GM10266 (cell line): ENCODE measurements around the gene SDK1.

Source experiments
- DNase-seq: peaks from one replicate; pipeline ENCODE4 v3.0.0; 2012; ENCODE audit errors: extremely low spot score
- TF ChIP-seq, protein P1 (sequence below): IDR thresholded peaks from 2 replicates; pipeline ENCODE4 v1.5.1; 2012; ENCODE audit warnings: mild to moderate bottlenecking, low read depth; ENCODE audit not compliant: control insufficient read depth, insufficient read depth; ENCODE audit errors: missing control alignments

Gene SDK1

DNA sequence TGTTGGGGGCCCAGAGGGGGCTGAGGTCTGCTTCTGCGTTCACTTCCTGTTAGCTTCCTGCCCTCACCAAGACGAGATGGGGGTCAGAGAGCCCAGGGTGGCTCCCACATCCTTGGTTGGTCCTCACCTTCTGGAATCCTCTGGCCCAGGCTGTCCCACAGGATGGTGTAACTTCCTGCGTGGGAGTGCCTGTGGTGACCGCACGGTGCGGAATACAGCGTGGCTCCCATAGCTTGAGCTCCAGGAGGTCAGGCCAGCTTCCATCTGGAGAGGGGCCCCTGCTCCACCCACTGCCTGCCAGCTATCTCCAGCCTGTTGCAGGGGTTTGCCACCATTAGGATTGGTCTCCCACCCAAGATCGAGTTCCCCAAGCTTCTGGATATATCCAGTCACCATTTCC lies 699.9 kb downstream of the SDK1 start:
- TF ChIP-seq, protein P1, sequence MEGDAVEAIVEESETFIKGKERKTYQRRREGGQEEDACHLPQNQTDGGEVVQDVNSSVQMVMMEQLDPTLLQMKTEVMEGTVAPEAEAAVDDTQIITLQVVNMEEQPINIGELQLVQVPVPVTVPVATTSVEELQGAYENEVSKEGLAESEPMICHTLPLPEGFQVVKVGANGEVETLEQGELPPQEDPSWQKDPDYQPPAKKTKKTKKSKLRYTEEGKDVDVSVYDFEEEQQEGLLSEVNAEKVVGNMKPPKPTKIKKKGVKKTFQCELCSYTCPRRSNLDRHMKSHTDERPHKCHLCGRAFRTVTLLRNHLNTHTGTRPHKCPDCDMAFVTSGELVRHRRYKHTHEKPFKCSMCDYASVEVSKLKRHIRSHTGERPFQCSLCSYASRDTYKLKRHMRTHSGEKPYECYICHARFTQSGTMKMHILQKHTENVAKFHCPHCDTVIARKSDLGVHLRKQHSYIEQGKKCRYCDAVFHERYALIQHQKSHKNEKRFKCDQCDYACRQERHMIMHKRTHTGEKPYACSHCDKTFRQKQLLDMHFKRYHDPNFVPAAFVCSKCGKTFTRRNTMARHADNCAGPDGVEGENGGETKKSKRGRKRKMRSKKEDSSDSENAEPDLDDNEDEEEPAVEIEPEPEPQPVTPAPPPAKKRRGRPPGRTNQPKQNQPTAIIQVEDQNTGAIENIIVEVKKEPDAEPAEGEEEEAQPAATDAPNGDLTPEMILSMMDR = no peak
- no peak for DNase-seq

DNA sequence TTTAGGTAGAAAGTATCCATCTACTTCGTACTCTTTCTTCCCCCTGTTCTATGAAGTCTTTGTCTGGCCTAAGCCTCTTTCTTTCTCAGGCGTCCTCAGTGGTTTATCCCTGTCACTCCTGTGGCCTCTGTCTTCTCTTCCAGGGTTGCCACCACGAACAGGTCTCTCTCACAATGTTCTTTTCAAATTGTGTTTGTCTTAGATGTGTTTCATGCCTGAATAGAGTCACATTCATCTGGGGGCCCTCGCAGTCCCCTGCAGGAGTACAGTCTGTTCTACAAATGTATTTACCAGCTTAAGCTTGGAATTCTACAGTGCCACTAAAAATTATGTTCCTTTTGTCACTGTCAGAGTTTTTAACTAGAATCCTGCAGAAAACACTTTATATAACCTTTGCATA lies 700.7 kb downstream of the SDK1 start:
- DNase-seq = no peak

DNA sequence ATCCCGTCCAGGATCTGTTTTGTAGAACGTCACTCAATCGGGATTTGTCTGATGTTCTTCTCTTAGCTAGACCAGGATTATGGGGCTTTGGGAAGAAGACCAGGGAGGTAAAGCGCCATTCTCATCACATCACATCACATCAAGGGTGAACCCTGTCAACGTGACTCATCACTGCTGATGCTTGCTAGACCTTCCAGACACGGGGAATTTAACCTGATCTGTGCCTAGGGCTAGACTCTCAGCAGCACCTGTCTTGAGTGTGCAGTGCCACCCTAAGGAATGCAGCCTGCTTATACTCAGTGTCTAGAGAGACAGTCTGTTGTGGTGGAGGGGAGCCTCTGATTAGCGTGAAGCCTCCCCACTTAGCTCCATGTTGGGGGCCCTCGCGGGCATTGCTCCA lies 702.5 kb downstream of the SDK1 start:
- TF ChIP-seq, protein P1 = no peak
- DNase-seq = no peak

More for the DNA sequence above, 700.7 kb downstream of the SDK1 start:
- TF ChIP-seq, protein P1 = no peak

DNA sequence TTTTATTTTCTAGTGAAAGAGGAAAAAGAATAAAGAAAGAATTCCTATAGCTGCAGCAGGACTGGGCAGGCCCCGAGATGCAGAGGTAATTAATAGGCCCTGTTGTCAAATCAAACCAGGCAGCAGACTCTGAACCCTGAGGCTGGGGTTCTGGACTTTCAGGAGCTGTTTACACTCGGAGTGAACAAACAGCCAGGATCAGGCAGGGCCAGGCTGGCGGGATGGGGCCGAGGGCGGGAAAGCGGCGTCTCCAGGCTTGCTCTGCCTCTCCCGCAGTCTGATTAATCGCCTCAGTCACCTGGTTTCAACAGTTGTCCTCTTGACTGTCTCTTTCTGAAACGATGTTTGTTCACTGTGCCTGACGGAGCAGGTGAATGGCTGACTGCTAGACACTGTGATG lies 705.6 kb downstream of the SDK1 start:
- DNase-seq = no peak
- TF ChIP-seq, protein P1 = no peak

DNA sequence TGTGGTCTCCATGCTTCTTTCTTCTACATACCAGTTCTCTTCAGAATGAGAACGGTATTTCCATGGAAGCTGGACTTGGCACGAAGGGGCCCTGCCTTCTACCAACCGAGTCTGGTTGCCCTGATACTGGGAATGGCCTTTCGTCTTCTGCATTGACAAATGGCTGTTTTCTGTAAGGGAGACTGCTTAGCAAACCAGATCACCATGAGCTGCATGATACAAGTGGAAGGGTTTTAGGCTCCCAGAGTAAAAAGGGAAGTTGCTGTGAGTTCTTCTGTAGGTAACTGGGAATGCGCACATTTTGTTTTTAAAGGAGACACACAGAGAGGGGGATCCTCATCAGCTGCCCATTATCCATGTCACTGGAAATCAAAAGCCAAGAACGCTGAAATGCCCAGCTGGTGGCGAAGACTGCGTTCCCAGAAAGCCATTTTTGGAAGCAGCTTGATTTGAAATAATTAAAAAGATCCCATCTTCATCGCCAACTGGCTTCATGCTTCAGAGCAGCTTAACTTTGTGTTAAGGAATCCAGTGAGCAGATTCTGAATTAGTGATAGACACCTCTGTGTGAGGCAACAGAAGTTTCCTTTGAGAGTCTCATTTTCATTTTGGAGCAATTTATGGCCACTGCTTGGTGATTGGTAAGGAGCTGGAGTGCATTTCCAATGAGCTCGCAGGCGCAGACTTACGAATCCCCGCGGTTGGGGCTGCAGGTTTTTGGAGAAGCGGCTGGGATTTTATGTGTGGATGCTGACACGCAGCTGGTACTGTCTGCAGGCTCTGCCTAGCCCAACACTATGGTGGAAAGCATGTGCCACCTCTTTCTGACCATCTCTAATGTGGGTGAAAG lies 708.4 kb downstream of the SDK1 start:
- TF ChIP-seq, protein P1 = no peak
- DNase-seq = no peak

DNA sequence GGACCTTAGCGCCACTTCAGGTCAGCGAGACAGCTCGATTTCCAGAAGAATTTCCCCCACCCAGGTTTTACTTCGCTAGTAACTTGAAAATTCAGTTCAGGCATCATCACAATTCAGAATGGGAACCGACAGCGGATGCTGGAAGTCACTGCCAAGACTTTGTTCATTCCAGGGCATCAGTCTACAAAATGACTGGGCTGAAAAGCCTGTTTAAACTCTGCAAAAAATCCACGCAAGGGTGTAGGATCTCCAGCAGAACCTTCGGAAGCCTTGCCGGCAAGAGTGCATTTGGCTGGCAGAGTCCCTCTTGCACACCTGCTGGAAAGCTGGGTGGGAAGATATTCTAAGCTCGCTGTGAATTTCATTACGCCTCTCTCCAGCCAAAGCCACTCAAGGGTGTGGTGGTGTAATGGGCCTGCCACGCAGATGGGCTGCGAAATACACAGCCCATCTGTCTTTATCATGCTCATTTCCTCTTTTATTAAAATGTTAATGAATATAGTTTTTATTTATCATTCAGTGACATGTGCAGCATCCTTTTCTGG lies 709.1 kb downstream of the SDK1 start:
- DNase-seq = no peak
- TF ChIP-seq, protein P1 = no peak
